ENCODE measurements around the gene ABHD5. TPM values are rescaled to one million over a fixed set of nuclear protein-coding genes. Genes with fewer than 3 reads are reported as not detected.
"Not testable (repeated sequence)": the region's sequence is repeated elsewhere in the genome, so short reads cannot be mapped to it uniquely, and the experiment has no call there.

Gene ABHD5
- total RNA-seq, 4 donors from 2014 or later, result 12.4 to 50.6 (median 22.8) TPM

GRCh38 chr3:43674345-43675085 lies 16.2 kb upstream of the ABHD5 start:
- no peak overlapping the region for H3K4me3 ChIP-seq
- no peaks in the 10 kb centered on the region for H3K36me3 ChIP-seq
- H3K9me3 ChIP-seq, result no peaks in the 10 kb centered on the region
- no peaks in the 10 kb centered on the region for H3K27me3 ChIP-seq
- DNase-seq, result no peak
- H3K27ac ChIP-seq, result no peak overlapping the region
- TF ChIP-seq CTCF (IDR thresholded peaks at IDR 0.05) (no peak), POLR2A (IDR thresholded peaks at IDR 0.05) (no peak)
- H3K4me1 ChIP-seq, result no peaks in the 10 kb centered on the region

DNA sequence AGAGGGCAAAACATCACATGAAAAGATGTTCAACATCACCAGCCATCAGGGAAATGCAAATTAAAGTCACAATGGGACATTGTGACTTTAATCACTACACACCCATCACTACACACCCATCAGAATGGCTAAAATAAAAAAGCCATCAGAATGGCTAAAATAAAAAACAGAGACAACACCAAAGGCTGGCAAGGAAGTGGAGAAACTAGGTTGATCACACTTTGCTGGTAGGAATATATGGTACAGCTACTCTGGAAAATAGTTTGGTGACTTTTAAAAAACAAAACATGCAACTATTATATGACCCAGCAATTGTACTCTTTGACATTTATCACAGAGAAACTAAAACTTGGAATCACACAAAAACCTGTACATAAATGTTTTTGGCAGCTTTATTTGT lies 15.1 kb upstream of the ABHD5 start:
- DNase-seq, result no peak
- Histone ChIP-seq H3K36me3 (no peaks in the 10 kb centered on the region), H3K27ac (no peak overlapping the region), H3K27me3 (no peaks in the 10 kb centered on the region), H3K9me3 (no peaks in the 10 kb centered on the region), H3K4me3 (no peak overlapping the region), H3K4me1 (no peaks in the 10 kb centered on the region)
- TF ChIP-seq POLR2A (IDR thresholded peaks at IDR 0.05) (no peak), CTCF (IDR thresholded peaks at IDR 0.05) (no peak)

DNA sequence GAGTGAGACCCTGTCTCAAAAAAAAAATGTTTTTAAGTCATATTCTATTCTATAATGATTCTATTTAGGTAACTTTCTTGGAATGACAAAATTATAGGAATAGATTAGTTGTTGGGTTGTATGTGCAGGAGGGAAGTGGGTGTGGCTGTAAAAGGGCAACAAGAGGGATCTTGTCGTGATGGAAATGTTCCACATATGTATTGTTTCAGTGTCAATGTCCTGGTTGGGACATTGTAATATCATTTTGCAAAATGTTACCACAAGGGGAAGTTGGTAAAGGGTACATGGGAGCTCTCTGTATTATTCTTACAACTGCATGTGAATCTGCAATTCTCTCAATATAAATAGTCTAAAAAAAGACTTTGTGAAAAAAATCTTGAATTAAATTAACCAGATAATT lies 14.3 kb upstream of the ABHD5 start:
- no peak for DNase-seq
- H3K4me3 ChIP-seq, result no peak overlapping the region
- no peaks in the 10 kb centered on the region for H3K4me1 ChIP-seq
- no peaks in the 10 kb centered on the region for H3K36me3 ChIP-seq
- H3K27ac ChIP-seq, result no peak overlapping the region
- H3K27me3 ChIP-seq, result no peaks in the 10 kb centered on the region
- TF ChIP-seq POLR2A (IDR thresholded peaks at IDR 0.05) (no peak), CTCF (IDR thresholded peaks at IDR 0.05) (no peak)
- H3K9me3 ChIP-seq, result no peaks in the 10 kb centered on the region

GRCh38 chr3:43678375-43678774 lies 12.4 kb upstream of the ABHD5 start:
- H3K27me3 ChIP-seq, H3K36me3 ChIP-seq, H3K4me3 ChIP-seq, H3K9me3 ChIP-seq, H3K27ac ChIP-seq, DNase-seq, H3K4me1 ChIP-seq: not testable (repeated sequence)

DNA sequence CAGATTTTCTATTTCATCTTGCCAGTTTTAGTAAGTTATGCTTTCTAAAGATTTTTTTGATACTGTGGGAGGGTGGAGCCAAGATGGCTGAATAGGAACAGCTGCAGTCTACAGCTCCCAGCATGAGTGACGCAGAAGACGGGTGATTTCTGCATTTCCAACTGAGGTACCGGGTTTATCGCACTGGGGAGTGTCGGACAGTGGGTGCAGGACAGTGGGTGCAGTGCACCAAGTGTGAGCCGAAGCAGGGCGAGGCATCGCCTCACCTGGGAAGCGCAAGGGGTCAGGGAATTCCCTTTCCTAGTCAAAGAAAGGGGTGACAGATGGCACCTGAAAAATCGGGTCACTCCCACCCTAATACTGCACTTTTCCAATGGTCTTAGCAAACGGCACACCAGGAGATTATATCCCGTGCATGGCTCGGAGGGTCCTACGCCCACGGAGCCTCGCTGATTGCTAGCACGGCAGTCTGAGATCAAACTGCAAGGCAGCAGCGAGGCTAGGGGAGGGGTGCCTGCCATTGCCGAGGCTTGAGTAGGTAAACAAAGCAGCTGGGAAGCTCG lies 11.8 kb upstream of the ABHD5 start:
- not testable (repeated sequence) for H3K4me3 ChIP-seq, DNase-seq

GRCh38 chr3:43680857-43681256 lies 9.9 kb upstream of the ABHD5 start:
- H3K4me3 ChIP-seq, H3K9me3 ChIP-seq, H3K27ac ChIP-seq, DNase-seq, H3K4me1 ChIP-seq, H3K36me3 ChIP-seq, H3K27me3 ChIP-seq: not testable (repeated sequence)

More for the DNA sequence above, 11.8 kb upstream of the ABHD5 start:
- not testable (repeated sequence) for H3K27me3 ChIP-seq, H3K9me3 ChIP-seq, H3K4me1 ChIP-seq, H3K27ac ChIP-seq, H3K36me3 ChIP-seq

DNA sequence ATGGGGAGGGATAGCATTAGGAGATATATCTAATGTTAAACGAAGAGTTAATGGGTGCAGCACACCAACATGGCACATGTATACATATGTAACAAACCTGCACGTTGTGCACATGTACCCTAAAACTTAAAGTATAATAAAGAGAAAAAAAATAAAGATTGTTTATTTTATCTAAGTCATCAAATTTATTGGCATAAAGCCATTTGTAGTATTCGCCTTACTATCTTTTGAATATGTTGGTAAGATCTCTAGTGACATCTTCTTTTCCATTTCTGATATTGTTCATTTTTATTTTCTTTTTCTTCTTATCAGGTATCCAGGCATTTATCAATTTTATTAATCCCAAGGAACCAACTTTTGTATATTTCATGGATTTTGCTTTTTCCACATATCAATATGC lies 5.8 kb upstream of the ABHD5 start:
- Histone ChIP-seq H3K36me3 (no peaks in the 10 kb centered on the region), H3K4me3 (no peak overlapping the region), H3K9me3 (no peaks in the 10 kb centered on the region), H3K27me3 (no peaks in the 10 kb centered on the region), H3K27ac (no peak overlapping the region), H3K4me1 (no peaks in the 10 kb centered on the region)
- TF ChIP-seq CTCF (IDR thresholded peaks at IDR 0.05) (no peak), POLR2A (IDR thresholded peaks at IDR 0.05) (no peak)
- DNase-seq, result no peak

Measured in Peyer's patch (tissue), 4 donors.